Breast epithelium (tissue), 3 donors: ENCODE data around the gene LIMS1.

Experiments
- CTCF ChIP-seq, 3 donors: fragments of 450-650 bp; IDR thresholded peaks; one replicate each; pipeline ENCODE4 v1.5.1; 2016 to 2017; ENCODE audit warnings: antibody characterized with exemption in 3 of 3, mild to moderate bottlenecking in 3 of 3, moderate library complexity in 3 of 3
- POLR2AphosphoS5 ChIP-seq, 3 donors: sonication (generic); formaldehyde crosslinking; IDR thresholded peaks; one replicate each; pipeline ENCODE4 v1.6.1; 2017; ENCODE audit warnings: antibody characterized with exemption in 3 of 3

GRCh38 chr2:108605947-108606346 lies 71.7 kb downstream of the LIMS1 start:
- TF ChIP-seq CTCF (IDR thresholded peaks at IDR 0.05) (no peak), POLR2AphosphoS5 (IDR thresholded peaks at IDR 0.05) (no peak)
